DOHH2 (cell line): ENCODE results near the gene PRRT3.

Experiments used
- H3F3A ChIP-seq: fragments of 200-600 bp; sonication (generic), shearing (Covaris generic); 2 replicates; pipeline ENCODE4 v1.6.0; 2016; ENCODE audit warnings: antibody characterized with exemption, mild to moderate bottlenecking; ENCODE audit not compliant: control insufficient read depth, insufficient read depth
- H3K27ac ChIP-seq: fragments of 200-600 bp; sonication (generic); 2 replicates; pipeline ENCODE4 v1.5.1; 2014; ENCODE audit warnings: low read depth, mild to moderate bottlenecking, low read length, moderate library complexity
- H3K27me3 ChIP-seq: fragments of 200-600 bp; sonication (generic); 2 replicates; pipeline ENCODE4 v1.6.1; 2014; ENCODE audit warnings: mild to moderate bottlenecking, low read length, mixed read lengths; ENCODE audit not compliant: control insufficient read depth
- H3K36me3 ChIP-seq: fragments of 200-600 bp; sonication (generic); 2 replicates; pipeline ENCODE4 v1.6.1; 2014; ENCODE audit warnings: mild to moderate bottlenecking, low read length, moderate library complexity, mixed read lengths; ENCODE audit not compliant: control insufficient read depth
- H3K4me1 ChIP-seq: fragments of 200-600 bp; sonication (generic); 2 replicates; pipeline ENCODE4 v1.6.1; 2014; ENCODE audit warnings: mild to moderate bottlenecking, low read length, mixed read lengths; ENCODE audit not compliant: control insufficient read depth
- H3K4me2 ChIP-seq: fragments of 200-600 bp; sonication (generic); 2 replicates; pipeline ENCODE4 v1.6.0; 2014; ENCODE audit warnings: mild to moderate bottlenecking, low read length, moderate library complexity
- H3K4me3 ChIP-seq: fragments of 200-600 bp; sonication (generic); 2 replicates; pipeline ENCODE4 v1.5.1; 2014; ENCODE audit warnings: mild to moderate bottlenecking, low read length, mixed read lengths
- H3K79me2 ChIP-seq: fragments of 200-600 bp; sonication (generic); 2 replicates; pipeline ENCODE4 v1.6.1; 2014; ENCODE audit warnings: mild to moderate bottlenecking, low read length, mixed read lengths; ENCODE audit not compliant: control insufficient read depth
- H3K9me2 ChIP-seq: fragments of 200-600 bp; sonication (generic); replicated peaks from 2 replicates; pipeline ENCODE4 v1.6.1; 2014; ENCODE audit warnings: mild to moderate bottlenecking, low read length, mixed read lengths; ENCODE audit not compliant: control insufficient read depth
- H3K9me3 ChIP-seq: fragments of 200-600 bp; sonication (generic); 2 replicates; pipeline ENCODE4 v1.6.1; 2014; ENCODE audit warnings: antibody characterized with exemption, low read length, mixed read lengths; ENCODE audit not compliant: control insufficient read depth, insufficient read depth
- H4K20me1 ChIP-seq: fragments of 200-600 bp; sonication (generic); 2 replicates; pipeline ENCODE4 v1.6.0; 2014; ENCODE audit warnings: low read depth, mild to moderate bottlenecking, antibody characterized with exemption, low read length, moderate library complexity; ENCODE audit not compliant: control insufficient read depth, insufficient read depth
- CTCF ChIP-seq: fragments of 200-600 bp; sonication (generic); IDR thresholded peaks from one replicate; pipeline ENCODE4 v1.5.1; 2014; ENCODE audit warnings: antibody characterized with exemption, mild to moderate bottlenecking, low read depth, low read length; ENCODE audit not compliant: poor library complexity, severe bottlenecking
- EZH2phosphoT487 ChIP-seq: fragments of 200-600 bp; sonication (generic); IDR thresholded peaks from 2 replicates; pipeline ENCODE4 v1.6.1; 2017; ENCODE audit warnings: borderline replicate concordance, mild to moderate bottlenecking, antibody characterized with exemption, low read length, moderate library complexity, mixed read lengths

PRRT3 gene

GRCh38 chr3:9944271-9944670 is 7.9 kb downstream of the PRRT3 start:
- H3K27ac ChIP-seq = no peak overlapping the region
- H3K9me3 ChIP-seq = no peaks in the 10 kb centered on the region
- H3K79me2 ChIP-seq = no peaks in the 10 kb centered on the region
- H3F3A ChIP-seq = no peaks in the 10 kb centered on the region
- no peak overlapping the region for H3K4me2 ChIP-seq
- no peaks in the 10 kb centered on the region for H3K27me3 ChIP-seq
- H3K36me3 ChIP-seq = peaks cover 4% of the 10 kb centered on the region; the same call in 1 of the 2 replicates
- TF ChIP-seq EZH2phosphoT487 (no peak), CTCF (no peak)
- H3K4me1 ChIP-seq = no peaks in the 10 kb centered on the region
- no peaks in the 10 kb centered on the region for H3K9me2 ChIP-seq
- H4K20me1 ChIP-seq = no peaks in the 10 kb centered on the region
- H3K4me3 ChIP-seq = no peak overlapping the region

- Histone ChIP-seq H3K9me2 (no peaks in the 10 kb centered on the region), H3K36me3 (peaks cover 4% of the 10 kb centered on the region; the same call in 1 of the 2 replicates)
These were observed 9.1 kb downstream of the PRRT3 start for GRCh38 chr3:9942934-9943690.

GRCh38 chr3:9942164-9942563 is 10.0 kb downstream of the PRRT3 start:
- no peak for TF ChIP-seq CTCF
- no peak for TF ChIP-seq EZH2phosphoT487
- H3K36me3 ChIP-seq = peaks cover 10% of the 10 kb centered on the region
- no peaks in the 10 kb centered on the region for H3K9me3 ChIP-seq

More at GRCh38 chr3:9942934-9943690, 9.1 kb downstream of the PRRT3 start:
- no peaks in the 10 kb centered on the region for H3K4me1 ChIP-seq
- H3K79me2 ChIP-seq = no peaks in the 10 kb centered on the region
- H3K4me3 ChIP-seq = no peak overlapping the region
- TF ChIP-seq EZH2phosphoT487 (no peak), CTCF (no peak)
- no peak overlapping the region for H3K27ac ChIP-seq
- no peak overlapping the region for H3K4me2 ChIP-seq
- H3F3A ChIP-seq = no peaks in the 10 kb centered on the region
- H3K27me3 ChIP-seq = no peaks in the 10 kb centered on the region
- no peaks in the 10 kb centered on the region for H3K9me3 ChIP-seq
- H4K20me1 ChIP-seq = no peaks in the 10 kb centered on the region

More at GRCh38 chr3:9942164-9942563, 10.0 kb downstream of the PRRT3 start:
- no peak overlapping the region for H3K4me3 ChIP-seq
- no peaks in the 10 kb centered on the region for H4K20me1 ChIP-seq
- H3K4me1 ChIP-seq = no peaks in the 10 kb centered on the region
- no peaks in the 10 kb centered on the region for H3F3A ChIP-seq
- no peak overlapping the region for H3K4me2 ChIP-seq
- no peaks in the 10 kb centered on the region for H3K79me2 ChIP-seq
- no peaks in the 10 kb centered on the region for H3K9me2 ChIP-seq
- no peaks in the 10 kb centered on the region for H3K27me3 ChIP-seq
- no peak overlapping the region for H3K27ac ChIP-seq
